Measurements from ENCODE around the gene EFHB. TPM values are rescaled to one million over a fixed set of nuclear protein-coding genes. Genes with fewer than 3 reads are reported as not detected.

The EFHB gene
- total and polyA plus RNA-seq, 11 donors = 0.14 to 1.6 (median 0.85) TPM; not detected in 6

Other genes starting within 250 kb of the EFHB start
- 10 to 100 TPM; 34.9 to 74.0 (median 61.9) TPM for gene RAB5A, start 12.9 kb upstream of the EFHB start, total RNA-seq
- gene RAB5A, start 12.9 kb upstream of the EFHB start, polyA plus RNA-seq = 10 to 100 TPM; 30.3 to 49.3 TPM
- gene PP2D1, start 78.0 kb upstream of the EFHB start, total RNA-seq = not detected
- gene PP2D1, start 78.0 kb upstream of the EFHB start, polyA plus RNA-seq = not detected
- 10 to 100 TPM; 45.9 to 82.8 (median 70.2) TPM for gene KAT2B, start 106.2 kb upstream of the EFHB start, total RNA-seq
- 10 to 100 TPM; 19.4 to 26.2 TPM for gene KAT2B, start 106.2 kb upstream of the EFHB start, polyA plus RNA-seq

Data from heart left ventricle (tissue), 11 donors.